PC-3 (cell line): ENCODE data around the gene POR. TPM values are rescaled to one million over a fixed set of nuclear protein-coding genes. Genes with fewer than 3 reads are reported as not detected.

ENCODE experiments used
- ATAC-seq: fragments of 200-7000 bp; cut with Tn5 transposase; 2 replicates; pipeline ENCODE4 v1.9.1; 2020; ENCODE audit warnings: mild to moderate bottlenecking, moderate library complexity
- BruUV-seq: library from RNA; stranded (reverse); fragments of 400-500 nt; replicated peaks from 2 replicates; lab custom pipeline; 2021; lab: Mats Ljungman, UMichigan
- CTCF ChIA-PET: fragments of 300-600 bp; sonication (Branson Sonifier 250); formaldehyde crosslinking; loops from one replicate; lab custom pipeline; 2022; ENCODE audit warnings: antibody characterized with exemption; lab: Charles Lee
- POLR2A ChIA-PET: fragments of 300-600 bp; sonication (Branson Sonifier 250); formaldehyde crosslinking; loops from one replicate; lab custom pipeline; 2022; ENCODE audit warnings: antibody characterized with exemption; ENCODE audit not compliant: unreplicated experiment; lab: Charles Lee
- DNase-seq: peaks from one replicate; pipeline ENCODE4 v3.0.0-alpha.2; 2015
- H2AFZ ChIP-seq: fragments of 300-600 bp; sonication (generic); 2 replicates; pipeline ENCODE4 v1.6.0; 2016; ENCODE audit warnings: antibody characterized with exemption, low read length
- H3F3A ChIP-seq: fragments of 300-600 bp; sonication (generic); one replicate; pipeline ENCODE4 v1.6.0; 2017; ENCODE audit warnings: antibody characterized with exemption, low read length, control low read depth, mild to moderate bottlenecking; ENCODE audit not compliant: unreplicated experiment
- H3K27ac ChIP-seq: fragments of 300-600 bp; sonication (generic); 2 replicates; pipeline ENCODE4 v1.5.1; 2016; ENCODE audit warnings: mild to moderate bottlenecking, low read length
- H3K27me3 ChIP-seq: fragments of 300-600 bp; sonication (generic); 2 replicates; pipeline ENCODE4 v1.6.1; 2016; ENCODE audit warnings: low read length, mixed read lengths
- H3K36me3 ChIP-seq: fragments of 300-600 bp; sonication (generic); 2 replicates; pipeline ENCODE4 v1.6.1; 2016; ENCODE audit warnings: low read depth, mixed run types, low read length, mixed read lengths
- H3K4me1 ChIP-seq: fragments of 300-600 bp; sonication (generic); 2 replicates; pipeline ENCODE4 v1.5.1; 2016; ENCODE audit warnings: low read length; ENCODE audit not compliant: insufficient read depth
- H3K4me2 ChIP-seq: fragments of 300-600 bp; sonication (generic); 2 replicates; pipeline ENCODE4 v1.6.0; 2016; ENCODE audit warnings: low read length
- H3K4me3 ChIP-seq: fragments of 300-600 bp; sonication (generic); 2 replicates; pipeline ENCODE4 v1.5.1; 2016; ENCODE audit warnings: mild to moderate bottlenecking, low read length, mixed read lengths
- H3K79me2 ChIP-seq: fragments of 300-600 bp; sonication (generic); 2 replicates; pipeline ENCODE4 v1.6.1; 2017; ENCODE audit warnings: low read length, mixed read lengths
- H3K9ac ChIP-seq: fragments of 300-600 bp; sonication (generic); 2 replicates; pipeline ENCODE4 v1.6.0; 2016; ENCODE audit warnings: mild to moderate bottlenecking, low read length
- H3K9me2 ChIP-seq: fragments of 300-600 bp; sonication (generic); replicated peaks from 2 replicates; pipeline ENCODE4 v1.6.1; 2016; ENCODE audit warnings: mixed run types, low read length, mixed read lengths
- H3K9me3 ChIP-seq: fragments of 300-600 bp; sonication (generic); 2 replicates; pipeline ENCODE4 v1.6.1; 2016; ENCODE audit warnings: low read length, mixed read lengths
- H4K20me1 ChIP-seq: fragments of 300-600 bp; sonication (generic); 2 replicates; pipeline ENCODE4 v1.6.1; 2016; ENCODE audit warnings: low read length, mixed read lengths
- CTCF ChIP-seq: fragments of 300-600 bp; sonication (generic); conservative IDR thresholded peaks from 2 replicates; pipeline ENCODE4 v1.5.1; 2017; ENCODE audit warnings: antibody characterized with exemption, low read depth, mild to moderate bottlenecking, low read length
- EZH2 ChIP-seq: fragments of 300-600 bp; sonication (generic); IDR thresholded peaks from one replicate; pipeline ENCODE4 v1.6.1; 2017; ENCODE audit warnings: antibody characterized with exemption, mild to moderate bottlenecking, low read length; ENCODE audit not compliant: unreplicated experiment
- EZH2phosphoT487 ChIP-seq: fragments of 300-600 bp; sonication (generic); IDR thresholded peaks from 2 replicates; pipeline ENCODE4 v1.6.1; 2018; ENCODE audit warnings: mild to moderate bottlenecking, antibody characterized with exemption, low read length, borderline replicate concordance
- intact Hi-C: fragments of 100-400 bp; cut with micrococcal nuclease; formaldehyde crosslinking; loops from 2 replicates; pipeline ENCODE4 v1.9.0; 2023
- total RNA-seq: library from RNA; depleted of rRNA; stranded (reverse); fragments of >200 nt; gene quantifications from 2 replicates; pipeline ENCODE4 v1.2.3, GENCODE V29; 2014

POR gene
- total RNA-seq, 1 experiment from 2014 or later: 112 TPM

DNA sequence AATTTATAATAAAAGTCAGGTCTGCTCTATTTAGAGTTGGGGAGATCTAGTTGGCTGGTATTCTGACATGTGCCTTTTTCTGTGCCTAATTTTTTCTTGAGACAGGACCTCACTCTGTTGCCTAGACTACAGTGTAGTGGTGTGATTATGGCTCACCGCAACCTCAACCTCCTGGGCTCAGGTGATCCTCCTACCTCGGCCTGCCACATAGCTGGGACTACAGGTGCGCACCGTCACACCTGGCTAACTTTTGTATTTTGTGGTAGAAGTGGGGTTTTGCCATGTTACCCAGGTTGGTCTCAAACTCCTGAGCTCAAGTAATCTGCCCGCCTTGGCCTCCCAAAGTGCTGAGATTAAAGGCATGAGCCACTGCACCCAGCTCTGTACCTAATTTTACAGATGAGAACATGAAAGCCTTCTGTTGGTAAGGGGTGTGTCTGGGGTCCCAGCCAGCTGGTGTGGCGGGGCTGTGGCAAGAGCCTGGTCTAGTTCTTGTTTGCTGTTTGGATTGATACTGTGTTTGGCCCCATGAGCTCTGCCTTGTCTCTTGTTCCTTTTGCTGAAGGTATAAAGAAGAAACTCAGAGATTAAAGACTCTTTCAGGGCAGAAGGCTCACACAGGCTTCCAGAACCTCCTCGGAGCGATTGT lies 31.4 kb downstream of the POR start:
- no TSS peak for BruUV-seq
- no peak for ATAC-seq
- Histone ChIP-seq H3K9me2 (no peaks in the 10 kb centered on the region), H3K4me3 (no peak overlapping the region), H3K27me3 (no peaks in the 10 kb centered on the region), H3K4me2 (no peak overlapping the region), H3F3A (peaks cover 6% of the 10 kb centered on the region), H4K20me1 (no peaks in the 10 kb centered on the region), H3K36me3 (0 out of 2 replicates have a peak, but pooled peaks cover 2% of the 10 kb centered on the region), H2AFZ (no peak overlapping the region), H3K4me1 (peaks cover 26% of the 10 kb centered on the region), H3K9ac (no peak overlapping the region), H3K79me2 (peaks cover 11% of the 10 kb centered on the region), H3K27ac (no peak overlapping the region), H3K9me3 (no peaks in the 10 kb centered on the region)
- TF ChIP-seq CTCF (no peak), EZH2 (no peak), EZH2phosphoT487 (no peak)
- DNase-seq: no peak
- POLR2A ChIA-PET: no interaction called here
- intact Hi-C loops: loop anchor here (10.0 kb wide), 1 partner anchor 172 kb away; the partner anchor contains the start of gene CCL26
- CTCF ChIA-PET: no interaction called here

- Histone ChIP-seq H3K9me2 (no peaks in the 10 kb centered on the region), H3K4me3 (no peak overlapping the region), H3K9ac (no peak overlapping the region), H3K79me2 (peaks cover 11% of the 10 kb centered on the region), H4K20me1 (no peaks in the 10 kb centered on the region), H2AFZ (no peak overlapping the region), H3K4me2 (no peak overlapping the region), H3F3A (peaks cover 6% of the 10 kb centered on the region), H3K27me3 (no peaks in the 10 kb centered on the region), H3K4me1 (peaks cover 26% of the 10 kb centered on the region), H3K36me3 (0 out of 2 replicates have a peak, but pooled peaks cover 2% of the 10 kb centered on the region), H3K27ac (no peak overlapping the region), H3K9me3 (no peaks in the 10 kb centered on the region)
- no TSS peak for BruUV-seq
- POLR2A ChIA-PET: no interaction called here
- DNase-seq (no peak), ATAC-seq (no peak)
- intact Hi-C loops: loop anchor here (10.0 kb wide), 1 partner anchor 173 kb away; the partner anchor contains the start of gene CCL26
- CTCF ChIA-PET: no interaction called here
- TF ChIP-seq EZH2phosphoT487 (no peak), EZH2 (no peak), CTCF (no peak)
Observed at GRCh38 chr7:75948179-75948578, 33.2 kb downstream of the POR start.

GRCh38 chr7:75950111-75950681 lies 35.2 kb downstream of the POR start:
- peaks cover 8% of the 10 kb centered on the region for H3K4me1 ChIP-seq
- no peak overlapping the region for H3K4me2 ChIP-seq
- no peaks in the 10 kb centered on the region for H4K20me1 ChIP-seq
- no peaks in the 10 kb centered on the region for H3K27me3 ChIP-seq
- H2AFZ ChIP-seq: no peak overlapping the region
- intact Hi-C loops: no loop called here
- peaks cover 11% of the 10 kb centered on the region for H3K79me2 ChIP-seq
- no peak overlapping the region for H3K4me3 ChIP-seq
- no peak for TF ChIP-seq CTCF
- no peak for TF ChIP-seq EZH2
- no peak for TF ChIP-seq EZH2phosphoT487
- H3K27ac ChIP-seq: no peak overlapping the region
- H3K36me3 ChIP-seq: peaks cover 3% of the 10 kb centered on the region; the same call in 1 of the 2 replicates
- POLR2A ChIA-PET: no interaction called here
- DNase-seq (peak; percentile 18), ATAC-seq (peak; percentile 80)
- no peaks in the 10 kb centered on the region for H3K9me2 ChIP-seq
- no TSS peak for BruUV-seq
- CTCF ChIA-PET: no interaction called here
- no peaks in the 10 kb centered on the region for H3K9me3 ChIP-seq
- no peaks in the 10 kb centered on the region for H3F3A ChIP-seq
- no peak overlapping the region for H3K9ac ChIP-seq
